Measurements from ENCODE around the gene CEP170. TPM values are rescaled to one million over a fixed set of nuclear protein-coding genes. Genes with fewer than 3 reads are reported as not detected.

Gene CEP170
- total RNA-seq, result 53.6 and 58.8 TPM in 2 replicates

GRCh38 chr1:243254927-243255790 is at the start of gene CEP170:
Gene CEP170, minus strand, starts transcription at chr1:243255281. Its CDS starts 30,001 bp downstream, at chr1:243225280.

DNA sequence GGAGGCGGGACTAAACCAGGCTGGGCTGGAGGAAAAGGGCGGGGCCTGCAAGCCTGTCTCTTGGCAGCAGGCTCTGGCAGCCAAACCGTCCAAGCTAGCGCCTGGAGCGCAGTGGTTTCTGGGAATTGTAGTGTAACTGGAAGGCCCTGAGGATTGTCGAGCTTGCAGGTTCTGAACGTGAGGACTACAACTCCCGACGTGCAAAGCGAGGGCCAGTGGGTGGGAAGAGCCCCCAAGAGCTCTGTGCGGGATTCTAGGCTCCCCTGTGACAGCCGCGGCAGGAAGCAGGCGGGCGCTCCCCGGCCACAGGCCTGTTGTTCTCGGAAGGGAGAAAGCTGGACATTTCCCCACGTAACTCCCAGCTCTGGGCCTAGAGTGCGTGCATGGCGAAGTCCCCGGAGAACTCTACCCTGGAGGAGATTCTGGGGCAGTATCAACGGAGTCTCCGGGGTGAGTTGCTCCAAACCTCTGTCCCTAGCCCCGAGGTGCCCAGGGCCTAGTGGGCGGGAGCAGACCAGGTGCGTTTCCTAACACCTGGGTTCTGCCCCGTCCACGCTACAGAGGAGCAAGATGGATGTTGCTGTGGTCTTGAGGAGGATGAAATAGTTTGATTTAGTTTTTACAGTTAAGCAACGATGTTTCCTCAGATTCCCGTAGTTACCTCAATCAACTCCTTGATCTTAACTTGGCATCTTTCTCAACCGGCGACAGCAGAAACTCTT is 871 bp upstream of the CEP170 start, which contains the start of gene SDCCAG8:
Gene SDCCAG8, plus strand, starts transcription at position 251 of the 722 bp plus-strand sequence. Its CDS starts 133 bp downstream, at position 384.

Other genes with a start within 250 kb of the CEP170 start
- gene SDCCAG8, start 760 bp upstream of the CEP170 start, total RNA-seq, result 38.6 and 44.3 TPM in 2 replicates